Mesenchymal stem cell (in vitro differentiated cells and primary cell): ENCODE results near the gene PARM1.

Experiments used
- DNase-seq: peaks from one replicate; pipeline ENCODE4 v3.0.0-alpha.2; 2013
- H2AFZ ChIP-seq: one replicate; pipeline ENCODE4 v1.6.1; 2013; ENCODE audit warnings: low read depth, mild to moderate bottlenecking, control low read depth, inconsistent platforms, low read length, moderate library complexity
- H2AK5ac ChIP-seq: 2 replicates; pipeline ENCODE4 v1.6.1; 2013; ENCODE audit warnings: low read length, moderate library complexity, mild to moderate bottlenecking, inconsistent platforms; ENCODE audit not compliant: severe bottlenecking
- H2BK120ac ChIP-seq: one replicate; pipeline ENCODE4 v1.6.1; 2013; ENCODE audit warnings: low read depth, mild to moderate bottlenecking, inconsistent platforms, low read length, moderate library complexity
- H2BK12ac ChIP-seq, 2 experiments: one replicate each; pipeline ENCODE4 v1.6.1; 2013; ENCODE audit warnings: inconsistent platforms in 2 of 2, low read length in 2 of 2, mild to moderate bottlenecking in 2 of 2, moderate library complexity in 2 of 2, control low read depth in 1 of 2
- H2BK15ac ChIP-seq: one replicate; pipeline ENCODE4 v1.6.1; 2013; ENCODE audit warnings: mild to moderate bottlenecking, low read depth, inconsistent platforms; ENCODE audit not compliant: poor library complexity, severe bottlenecking
- H2BK5ac ChIP-seq: 2 replicates; pipeline ENCODE4 v1.6.1; 2013; ENCODE audit warnings: low read depth, mild to moderate bottlenecking, low read length, control low read depth, inconsistent platforms; ENCODE audit not compliant: poor library complexity, severe bottlenecking
- H3K14ac ChIP-seq, 2 experiments: one replicate each; pipeline ENCODE4 v1.6.1; 2013; ENCODE audit warnings: inconsistent platforms in 2 of 2, low read length in 2 of 2, control low read depth in 1 of 2, mild to moderate bottlenecking in 1 of 2, moderate library complexity in 1 of 2
- H3K18ac ChIP-seq, 2 experiments: one replicate each; pipeline ENCODE4 v1.6.1; 2013; ENCODE audit warnings: inconsistent platforms in 2 of 2, low read length in 2 of 2, control low read depth in 1 of 2, low read depth in 1 of 2, mild to moderate bottlenecking in 1 of 2
- H3K23ac ChIP-seq, 2 experiments: one replicate each; pipeline ENCODE4 v1.6.1; 2013; ENCODE audit warnings: inconsistent platforms in 2 of 2, low read length in 2 of 2, mild to moderate bottlenecking in 2 of 2, moderate library complexity in 2 of 2, control low read depth in 1 of 2
- H3K27ac ChIP-seq: 2 replicates; pipeline ENCODE4 v1.5.1; 2013; ENCODE audit warnings: mild to moderate bottlenecking, moderate library complexity, low read length, control low read depth, inconsistent platforms; ENCODE audit not compliant: poor library complexity, severe bottlenecking
- H3K27me3 ChIP-seq, 2 experiments: 2 replicates each; pipeline versions ENCODE4 v1.6.1 to v1.7.0; 2013; ENCODE audit warnings: low read length in 2 of 2, mild to moderate bottlenecking in 2 of 2, moderate library complexity in 2 of 2, control low read depth in 1 of 2, inconsistent platforms in 1 of 2; ENCODE audit not compliant: control insufficient read depth in 1 of 2, insufficient read depth in 1 of 2
- H3K36me3 ChIP-seq, 2 experiments: 2 replicates each; pipeline versions ENCODE4 v1.6.1 to v1.7.0; 2013; ENCODE audit warnings: low read length in 2 of 2, control low read depth in 1 of 2, inconsistent platforms in 1 of 2, low read depth in 1 of 2, mild to moderate bottlenecking in 1 of 2; ENCODE audit not compliant: insufficient read depth in 2 of 2, control insufficient read depth in 1 of 2
- H3K4ac ChIP-seq, 2 experiments: one replicate each; pipeline ENCODE4 v1.6.1; 2013; ENCODE audit warnings: inconsistent platforms in 2 of 2, low read length in 2 of 2, mild to moderate bottlenecking in 2 of 2, moderate library complexity in 2 of 2, control low read depth in 1 of 2, low read depth in 1 of 2
- H3K4me1 ChIP-seq: 2 replicates; pipeline ENCODE4 v1.6.1; 2013; ENCODE audit warnings: low read depth, low read length, control low read depth; ENCODE audit not compliant: control insufficient read depth, insufficient read depth
- H3K4me2 ChIP-seq: 2 replicates; pipeline ENCODE4 v1.6.1; 2013; ENCODE audit warnings: low read length, mild to moderate bottlenecking, inconsistent platforms; ENCODE audit not compliant: poor library complexity, severe bottlenecking
- H3K4me3 ChIP-seq, 2 experiments: 2 replicates each; pipeline versions ENCODE4 v1.5.1 to v1.7.0; 2013; ENCODE audit warnings: low read length in 2 of 2, mild to moderate bottlenecking in 2 of 2, control low read depth in 1 of 2, low read depth in 1 of 2; ENCODE audit not compliant: insufficient read depth in 1 of 2
- H3K79me1 ChIP-seq: replicated peaks from 2 replicates; pipeline ENCODE4 v1.6.1; 2013; ENCODE audit warnings: mild to moderate bottlenecking, control low read depth, low read length, inconsistent platforms; ENCODE audit not compliant: poor library complexity, severe bottlenecking
- H3K9ac ChIP-seq: 2 replicates; pipeline ENCODE4 v1.7.0; 2013; ENCODE audit warnings: mild to moderate bottlenecking, low read length, moderate library complexity
- H3K9me3 ChIP-seq: 2 replicates; pipeline ENCODE4 v1.7.0; 2013; ENCODE audit warnings: mild to moderate bottlenecking, low read length; ENCODE audit not compliant: control insufficient read depth
- H4K8ac ChIP-seq: one replicate; pipeline ENCODE4 v1.6.1; 2013; ENCODE audit warnings: inconsistent platforms, mild to moderate bottlenecking, low read length, moderate library complexity
- H4K91ac ChIP-seq: one replicate; pipeline ENCODE4 v1.6.1; 2013; ENCODE audit warnings: mild to moderate bottlenecking, low read length, inconsistent platforms
- WGBS: methylation state at CpG from one replicate; pipeline ENCODE4 v1.1.7; 2013; ENCODE audit warnings: mixed read lengths; 5-methylcytosine and 5-hydroxymethylcytosine counted together

The PARM1 gene

GRCh38 chr4:74900862-74901261 lies 32.1 kb upstream of the PARM1 start:
- H3K4me2 ChIP-seq: no peak overlapping the region
- H4K8ac ChIP-seq: no peak overlapping the region
- no peaks in the 10 kb centered on the region for H3K9me3 ChIP-seq
- H3K18ac ChIP-seq: no peak overlapping the region
- no peak overlapping the region for H3K23ac ChIP-seq
- no peak overlapping the region for H3K14ac ChIP-seq
- no peaks in the 10 kb centered on the region for H3K79me1 ChIP-seq
- H3K9ac ChIP-seq: no peak overlapping the region
- H3K4me1 ChIP-seq: no peaks in the 10 kb centered on the region
- H2AK5ac ChIP-seq: no peak overlapping the region
- WGBS: 60% methylated on average over 1 of the region's 2 CpGs
- no peak overlapping the region for H2BK12ac ChIP-seq
- H3K27me3 ChIP-seq: peaks cover 4 to 6% of the 10 kb centered on the region in 2 experiments
- H2BK15ac ChIP-seq: no peak overlapping the region
- H2BK120ac ChIP-seq: no peak overlapping the region
- H3K4ac ChIP-seq: no peak overlapping the region
- no peak overlapping the region for H3K4me3 ChIP-seq
- no peak overlapping the region for H2BK5ac ChIP-seq
- H2AFZ ChIP-seq: no peak overlapping the region
- no peak overlapping the region for H3K27ac ChIP-seq
- H3K36me3 ChIP-seq: no peaks in the 10 kb centered on the region
- no peak for DNase-seq
- H4K91ac ChIP-seq: no peak overlapping the region

GRCh38 chr4:74904509-74905065 lies 28.3 kb upstream of the PARM1 start:
- Histone ChIP-seq H3K4ac (no peak overlapping the region), H3K36me3 (no peaks in the 10 kb centered on the region), H3K79me1 (no peaks in the 10 kb centered on the region), H2BK120ac (no peak overlapping the region), H3K9me3 (no peaks in the 10 kb centered on the region), H3K27ac (no peak overlapping the region), H3K18ac (no peak overlapping the region), H2BK15ac (no peak overlapping the region), H3K9ac (no peak overlapping the region), H2BK12ac (no peak overlapping the region), H4K8ac (no peak overlapping the region), H3K4me2 (no peak overlapping the region), H3K14ac (no peak overlapping the region), H3K4me3 (no peak overlapping the region), H3K27me3 (peaks cover 4 to 6% of the 10 kb centered on the region in 2 experiments), H3K4me1 (no peaks in the 10 kb centered on the region), H2BK5ac (no peak overlapping the region), H3K23ac (no peak overlapping the region), H4K91ac (no peak overlapping the region), H2AFZ (no peak overlapping the region), H2AK5ac (no peak overlapping the region)
- WGBS: 94% methylated on average over 2 of the region's 3 CpGs
- no peak for DNase-seq

- Histone ChIP-seq H3K79me1 (no peaks in the 10 kb centered on the region), H3K14ac (no peak overlapping the region), H2BK5ac (no peak overlapping the region), H3K9ac (no peak overlapping the region), H2AK5ac (no peak overlapping the region), H2BK15ac (no peak overlapping the region), H2BK120ac (no peak overlapping the region), H3K4me3 (no peak overlapping the region), H3K4me2 (no peak overlapping the region), H3K4me1 (no peaks in the 10 kb centered on the region), H3K9me3 (no peaks in the 10 kb centered on the region), H4K91ac (no peak overlapping the region), H4K8ac (no peak overlapping the region), H3K27ac (no peak overlapping the region), H3K23ac (no peak overlapping the region), H3K18ac (no peak overlapping the region), H3K27me3 (peaks cover 4 to 6% of the 10 kb centered on the region in 2 experiments), H2BK12ac (no peak overlapping the region), H2AFZ (no peak overlapping the region), H3K4ac (no peak overlapping the region), H3K36me3 (no peaks in the 10 kb centered on the region)
- no CpG with 5 or more reads among the region's 2 CpGs for WGBS
- DNase-seq: no peak
Measured at GRCh38 chr4:74906771-74907170, 26.1 kb upstream of the PARM1 start.

- H3K9ac ChIP-seq: no peak overlapping the region
- no peak overlapping the region for H3K14ac ChIP-seq
- no peak overlapping the region for H2AFZ ChIP-seq
- no peak overlapping the region for H3K4ac ChIP-seq
- no peaks in the 10 kb centered on the region for H3K27me3 ChIP-seq
- no peak overlapping the region for H2AK5ac ChIP-seq
- H2BK15ac ChIP-seq: no peak overlapping the region
- no peak overlapping the region for H3K18ac ChIP-seq
- no peak overlapping the region for H2BK5ac ChIP-seq
- no peaks in the 10 kb centered on the region for H3K79me1 ChIP-seq
- no peak overlapping the region for H3K4me3 ChIP-seq
- H3K23ac ChIP-seq: no peak overlapping the region
- no peak overlapping the region for H2BK120ac ChIP-seq
- H4K8ac ChIP-seq: no peak overlapping the region
- no peak for DNase-seq
- no peak overlapping the region for H3K4me2 ChIP-seq
- H3K36me3 ChIP-seq: no peaks in the 10 kb centered on the region
- H3K27ac ChIP-seq: no peak overlapping the region
- WGBS: 95% methylated on average over 6 of the region's 6 CpGs
- no peaks in the 10 kb centered on the region for H3K9me3 ChIP-seq
- H4K91ac ChIP-seq: no peak overlapping the region
- no peak overlapping the region for H2BK12ac ChIP-seq
- H3K4me1 ChIP-seq: no peaks in the 10 kb centered on the region
Measured at GRCh38 chr4:74919783-74920182, 13.1 kb upstream of the PARM1 start.
